ENCODE results near the gene ZNF708.
"Not testable (repeated sequence)": the region's sequence is repeated elsewhere in the genome, so short reads cannot be mapped to it uniquely, and the experiment has no call there.

ZNF708 gene

GRCh38 chr19:21328885-21329605 lies at the start of gene ZNF708:
Gene ZNF708 (minus strand): TSS chr19:21329410. CDS start chr19:21329212, 198 bp downstream.
- peak; percentile 92 for DNase-seq (ENCODE audit: low read depth, low spot score)

- DNase-seq (ENCODE audit: low read depth, low spot score): no peak
These were observed 33.1 kb upstream of the ZNF708 start for GRCh38 chr19:21362291-21362690.

GRCh38 chr19:21358768-21359451 lies 29.7 kb upstream of the ZNF708 start, which contains the start of gene ZNF738:
Gene ZNF738 (plus strand): TSS chr19:21359000. CDS start chr19:21359141, 141 bp downstream.
- DNase-seq (ENCODE audit: low read depth, low spot score): peak; percentile 95

- no peak for DNase-seq (ENCODE audit: low read depth, low spot score)
These were observed 23.6 kb upstream of the ZNF708 start for GRCh38 chr19:21352830-21353229.

- not testable (repeated sequence) for DNase-seq (ENCODE audit: low read depth, low spot score)
These were observed 15.6 kb upstream of the ZNF708 start for GRCh38 chr19:21344841-21345240.

GRCh38 chr19:21335721-21336120 lies 6.5 kb upstream of the ZNF708 start:
- DNase-seq (ENCODE audit: low read depth, low spot score): no peak

- no peak for DNase-seq (ENCODE audit: low read depth, low spot score)
These were observed 804 bp downstream of the ZNF708 start for GRCh38 chr19:21328406-21328805.

GRCh38 chr19:21326169-21326568 lies 3.0 kb downstream of the ZNF708 start:
- DNase-seq (ENCODE audit: low read depth, low spot score): no peak

- no peak for DNase-seq (ENCODE audit: low read depth, low spot score)
These were observed 6.2 kb downstream of the ZNF708 start for GRCh38 chr19:21323000-21323399.

GRCh38 chr19:21322528-21322927 lies 6.7 kb downstream of the ZNF708 start:
- no peak for DNase-seq (ENCODE audit: low read depth, low spot score)

- no peak for DNase-seq (ENCODE audit: low read depth, low spot score)
These were observed 7.2 kb downstream of the ZNF708 start for GRCh38 chr19:21321996-21322395.

GRCh38 chr19:21321134-21321533 lies 8.1 kb downstream of the ZNF708 start:
- no peak for DNase-seq (ENCODE audit: low read depth, low spot score)

- DNase-seq (ENCODE audit: low read depth, low spot score): no peak
These were observed 11.4 kb downstream of the ZNF708 start for GRCh38 chr19:21317821-21318220.

- DNase-seq (ENCODE audit: low read depth, low spot score): no peak
These were observed 14.5 kb downstream of the ZNF708 start for GRCh38 chr19:21314676-21315075.

- not testable (repeated sequence) for DNase-seq (ENCODE audit: low read depth, low spot score)
These were observed 16.4 kb downstream of the ZNF708 start for GRCh38 chr19:21312807-21313206.

- no peak for DNase-seq (ENCODE audit: low read depth, low spot score)
These were observed 20.4 kb downstream of the ZNF708 start for GRCh38 chr19:21308773-21309172.

GRCh38 chr19:21306881-21307479 lies 22.2 kb downstream of the ZNF708 start:
- not testable (repeated sequence) for DNase-seq (ENCODE audit: low read depth, low spot score)

GRCh38 chr19:21293768-21294167 lies 35.4 kb downstream of the ZNF708 start:
- not testable (repeated sequence) for DNase-seq (ENCODE audit: low read depth, low spot score)

GRCh38 chr19:21269813-21270212 lies 59.4 kb downstream of the ZNF708 start:
- DNase-seq (ENCODE audit: low read depth, low spot score): no peak

- DNase-seq (ENCODE audit: low read depth, low spot score): no peak
These were observed 64.3 kb downstream of the ZNF708 start for GRCh38 chr19:21264891-21265290.

GRCh38 chr19:21264416-21264815 lies 64.8 kb downstream of the ZNF708 start:
- no peak for DNase-seq (ENCODE audit: low read depth, low spot score)

- not testable (repeated sequence) for DNase-seq (ENCODE audit: low read depth, low spot score)
These were observed 68.3 kb downstream of the ZNF708 start for GRCh38 chr19:21260848-21261381.

Measured in iPS DF 19.7 (cell line).